ENCODE measurements around the gene SFXN2. TPM values are rescaled to one million over a fixed set of nuclear protein-coding genes. Genes with fewer than 3 reads are reported as not detected.
"Not testable (repeated sequence)": the region's sequence is repeated elsewhere in the genome, so short reads cannot be mapped to it uniquely, and the experiment has no call there.

SFXN2 gene
- total RNA-seq, 1 donor from 2014 or later = 0.68 TPM

DNA sequence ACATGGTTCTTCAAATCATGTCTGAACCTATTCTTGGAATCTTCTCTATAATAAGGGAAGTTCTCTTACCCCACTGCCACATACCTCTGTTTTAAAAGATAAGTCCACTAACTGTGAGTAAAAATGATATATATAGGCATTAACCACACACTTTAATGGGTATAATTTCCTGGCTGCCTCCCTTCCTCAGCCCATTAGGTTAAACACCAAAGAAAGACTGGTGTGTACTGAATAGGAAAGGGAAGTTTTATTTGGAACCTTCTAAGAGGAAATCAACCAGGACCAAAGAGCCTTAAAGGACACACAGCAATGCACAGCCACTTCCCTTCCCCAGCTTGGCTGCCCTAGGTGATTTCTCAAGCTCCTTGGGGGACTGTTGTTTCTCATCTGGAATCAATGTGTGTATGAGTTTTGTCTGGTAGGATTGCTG is 24.3 kb downstream of the SFXN2 start:
- DNase-seq (ENCODE audit: missing footprints) = no peak
- no peak for ATAC-seq
- intact Hi-C loops (cut with DNase I) = no loop called here

DNA sequence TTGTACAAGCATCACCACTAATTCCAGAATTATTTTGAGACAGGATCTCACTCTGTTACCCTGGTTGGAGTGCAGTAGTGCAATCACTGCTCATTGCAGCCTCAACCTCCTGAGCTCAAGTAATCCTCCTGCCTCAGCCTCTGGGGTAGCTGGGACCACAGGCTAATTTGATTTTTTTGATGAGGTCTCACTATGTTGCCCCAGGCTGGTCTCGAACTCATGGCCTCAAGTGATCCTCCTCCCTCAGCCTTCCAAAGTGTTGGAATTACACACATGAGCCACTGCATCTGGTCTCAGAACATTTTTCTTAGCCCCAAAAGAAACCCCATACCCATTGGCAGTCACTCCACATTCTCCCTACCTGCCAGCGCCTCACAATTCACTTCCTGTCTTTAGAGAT is 25.8 kb downstream of the SFXN2 start:
- intact Hi-C loops (cut with DNase I) = loop anchor here (5.0 to 10.0 kb wide), 2 partner anchors 77 to 495 kb away; no protein-coding TSS in a partner anchor
- DNase-seq (ENCODE audit: missing footprints) = no peak
- no peak for ATAC-seq

- ATAC-seq (no peak), DNase-seq (ENCODE audit: missing footprints) (no peak)
- intact Hi-C loops (cut with DNase I) = loop anchor here (2.0 to 10.0 kb wide), 3 partner anchors 76 to 493 kb away; partner anchors contain the start of gene BORCS7
These were observed 27.3 kb downstream of the SFXN2 start for GRCh38 chr10:102741726-102742237.

- not testable (repeated sequence) for DNase-seq (ENCODE audit: missing footprints); ATAC-seq
- intact Hi-C loops (cut with DNase I) = loop anchor here (2.0 to 10.0 kb wide), 3 partner anchors 75 to 492 kb away; partner anchors contain the start of gene BORCS7
These were observed 27.9 kb downstream of the SFXN2 start for GRCh38 chr10:102742313-102742712.

GRCh38 chr10:102743078-102743587 is 28.7 kb downstream of the SFXN2 start:
- no peak for DNase-seq (ENCODE audit: missing footprints)
- no peak for ATAC-seq
- intact Hi-C loops (cut with DNase I) = loop anchor here (2.0 to 10.0 kb wide), 3 partner anchors 74 to 492 kb away; partner anchors contain the start of gene BORCS7

GRCh38 chr10:102743588-102744373 is 29.3 kb downstream of the SFXN2 start, which contains the start of gene WBP1L:
Gene WBP1L (plus strand): TSS chr10:102743948. CDS start chr10:102744054, 106 bp downstream.
- ATAC-seq (peak; percentile 99), DNase-seq (ENCODE audit: missing footprints) (peak; percentile 96)
- intact Hi-C loops (cut with DNase I) = loop anchor here (2.0 to 10.0 kb wide), 4 partner anchors 31 to 491 kb away; partner anchors contain the start of gene BORCS7

GRCh38 chr10:102744374-102745051 is 30.1 kb downstream of the SFXN2 start:
- ATAC-seq (no peak), DNase-seq (ENCODE audit: missing footprints) (no peak)
- intact Hi-C loops (cut with DNase I) = loop anchor here (2.0 to 10.0 kb wide), 3 partner anchors 30 to 490 kb away; no protein-coding TSS in a partner anchor

DNA sequence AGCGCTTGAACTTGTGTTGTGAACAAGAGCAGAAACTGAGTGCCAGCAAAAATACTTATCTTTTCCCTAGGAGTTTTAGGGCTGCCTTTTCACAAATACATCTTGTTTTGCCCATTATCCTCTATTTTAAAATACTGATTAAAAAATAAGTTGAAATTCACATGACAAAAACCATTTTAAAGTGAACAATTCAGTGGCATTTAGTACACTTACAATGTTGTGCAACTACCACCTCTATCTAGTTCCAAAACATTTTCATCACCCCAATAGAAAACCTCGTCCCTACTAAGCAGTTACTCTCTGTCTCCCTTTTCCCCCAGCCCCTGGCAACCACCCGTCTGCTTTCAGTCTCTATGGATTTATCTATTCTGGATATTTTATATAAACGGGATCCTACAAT is 30.7 kb downstream of the SFXN2 start:
- DNase-seq (ENCODE audit: missing footprints) (no peak), ATAC-seq (no peak)
- intact Hi-C loops (cut with DNase I) = loop anchor here (2.0 to 10.0 kb wide), 2 partner anchors 30 to 490 kb away; no protein-coding TSS in a partner anchor

DNA sequence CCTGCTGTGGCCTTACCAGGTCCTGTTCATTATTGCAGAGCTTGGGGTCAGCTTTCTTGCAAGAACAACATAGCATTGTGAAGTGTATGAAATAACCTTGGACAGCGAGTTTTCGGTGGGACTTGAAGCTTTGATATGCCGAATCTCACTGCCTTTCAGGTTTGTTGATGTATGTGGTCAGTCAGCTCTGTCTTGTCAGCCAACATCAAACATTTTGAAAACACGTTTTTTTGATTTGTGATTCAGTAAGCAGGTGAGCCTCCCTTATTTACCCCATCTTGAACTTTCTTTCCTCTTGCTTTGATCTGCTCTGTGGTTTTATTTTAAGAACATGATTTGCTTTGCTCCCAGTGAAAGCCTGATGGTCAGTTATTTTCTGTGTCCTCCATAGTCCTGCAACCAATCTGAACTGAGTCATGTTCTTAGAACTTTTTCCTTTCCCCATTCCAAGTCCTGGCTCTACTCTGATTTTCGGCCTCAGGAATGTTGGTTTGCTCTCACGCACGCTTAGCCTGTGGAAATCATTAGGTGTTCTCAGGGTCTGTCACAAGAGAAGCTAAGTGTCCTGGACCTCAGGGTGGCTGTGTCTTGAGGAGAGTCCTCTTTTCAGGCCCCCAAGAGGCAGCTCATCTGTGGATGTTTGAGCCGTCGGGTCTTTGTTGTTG is 38.0 kb downstream of the SFXN2 start:
- ATAC-seq = peak; percentile 24
- DNase-seq (ENCODE audit: missing footprints) = no peak
- intact Hi-C loops (cut with DNase I) = loop anchor here (5.0 kb wide), 1 partner anchor 60 kb away; no protein-coding TSS in a partner anchor

- no peak for DNase-seq (ENCODE audit: missing footprints)
- intact Hi-C loops (cut with DNase I) = loop anchor here (5.0 kb wide), 1 partner anchor 59 kb away; no protein-coding TSS in a partner anchor
- ATAC-seq = peak; percentile 70
These were observed 38.7 kb downstream of the SFXN2 start for GRCh38 chr10:102752934-102753664.

GRCh38 chr10:102753718-102754117 is 39.3 kb downstream of the SFXN2 start:
- no peak for ATAC-seq
- intact Hi-C loops (cut with DNase I) = loop anchor here (5.0 kb wide), 1 partner anchor 59 kb away; no protein-coding TSS in a partner anchor

DNA sequence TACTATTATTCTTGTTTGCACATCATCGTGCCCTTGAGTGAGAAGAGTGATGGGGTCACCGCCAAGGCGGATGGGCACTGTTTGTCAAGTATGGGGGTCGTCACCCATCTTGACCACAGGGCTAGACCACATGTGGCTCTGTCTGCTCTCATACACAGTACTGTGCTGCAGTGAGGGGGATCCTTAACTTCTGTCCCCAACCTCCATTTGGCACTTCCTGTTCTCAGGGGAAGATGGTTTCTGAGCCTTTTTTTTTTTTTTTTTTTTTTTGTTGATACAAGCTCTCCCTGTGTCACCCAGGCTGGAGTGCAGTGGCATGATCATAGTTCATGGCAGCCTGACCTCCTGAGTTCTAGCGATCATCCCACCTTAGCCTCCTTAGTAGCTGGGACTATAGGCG is 42.9 kb downstream of the SFXN2 start:
- no peak for DNase-seq (ENCODE audit: missing footprints)
- intact Hi-C loops (cut with DNase I) = no loop called here

More at GRCh38 chr10:102753718-102754117, 39.3 kb downstream of the SFXN2 start:
- DNase-seq (ENCODE audit: missing footprints) = no peak

GRCh38 chr10:102758240-102758932 is 44.0 kb downstream of the SFXN2 start:
- intact Hi-C loops (cut with DNase I) = no loop called here
- ATAC-seq (no peak), DNase-seq (ENCODE audit: missing footprints) (no peak)

More for the DNA sequence above, 42.9 kb downstream of the SFXN2 start:
- no peak for ATAC-seq

- ATAC-seq; DNase-seq (ENCODE audit: missing footprints); intact Hi-C loops (cut with DNase I): not testable (repeated sequence)
These were observed 44.5 kb downstream of the SFXN2 start for GRCh38 chr10:102758933-102759262.

DNA sequence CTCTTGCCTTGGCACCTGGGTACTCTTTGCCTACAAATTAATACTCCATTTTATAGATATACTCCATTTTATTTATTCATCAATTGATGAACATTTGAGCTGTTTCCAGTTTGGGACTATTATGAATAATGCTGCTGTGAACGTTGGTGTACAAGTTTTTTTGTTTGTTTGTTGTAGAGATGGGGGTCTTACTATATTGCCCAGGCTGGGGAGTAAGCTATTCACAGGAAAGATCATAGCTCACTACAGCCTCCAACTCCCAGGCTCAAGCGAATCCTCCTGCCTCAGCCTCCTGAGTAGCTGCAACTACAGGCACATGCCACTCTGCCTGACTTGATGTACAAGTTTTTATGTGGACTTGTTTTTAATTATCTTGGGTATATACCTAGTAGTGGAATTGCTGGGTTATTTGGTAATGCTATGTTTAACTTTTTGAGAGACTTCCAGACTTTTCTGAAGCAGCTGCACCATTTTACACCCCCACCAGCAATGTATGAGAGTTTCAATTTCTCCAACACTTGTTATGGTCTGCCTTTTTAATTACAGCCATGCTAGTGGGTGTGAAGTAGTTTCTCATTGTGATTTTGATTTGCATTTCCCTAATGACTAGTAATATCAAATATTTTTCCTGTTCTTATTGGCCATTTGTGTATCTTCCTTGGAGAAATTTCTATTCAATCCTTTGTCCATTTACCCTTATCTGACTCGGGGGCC is 45.2 kb downstream of the SFXN2 start:
- intact Hi-C loops (cut with DNase I) = no loop called here
- ATAC-seq (no peak), DNase-seq (ENCODE audit: missing footprints) (no peak)

- DNase-seq (ENCODE audit: missing footprints) = no peak
- no peak for ATAC-seq
- intact Hi-C loops (cut with DNase I) = no loop called here
These were observed 47.5 kb downstream of the SFXN2 start for GRCh38 chr10:102761981-102762380.
